ENCODE data around the gene PLA2G4C. TPM values are rescaled to one million over a fixed set of nuclear protein-coding genes. Genes with fewer than 3 reads are reported as not detected.

PLA2G4C gene
- total RNA-seq, 1 donor from 2014 or later = 33.9 TPM

DNA sequence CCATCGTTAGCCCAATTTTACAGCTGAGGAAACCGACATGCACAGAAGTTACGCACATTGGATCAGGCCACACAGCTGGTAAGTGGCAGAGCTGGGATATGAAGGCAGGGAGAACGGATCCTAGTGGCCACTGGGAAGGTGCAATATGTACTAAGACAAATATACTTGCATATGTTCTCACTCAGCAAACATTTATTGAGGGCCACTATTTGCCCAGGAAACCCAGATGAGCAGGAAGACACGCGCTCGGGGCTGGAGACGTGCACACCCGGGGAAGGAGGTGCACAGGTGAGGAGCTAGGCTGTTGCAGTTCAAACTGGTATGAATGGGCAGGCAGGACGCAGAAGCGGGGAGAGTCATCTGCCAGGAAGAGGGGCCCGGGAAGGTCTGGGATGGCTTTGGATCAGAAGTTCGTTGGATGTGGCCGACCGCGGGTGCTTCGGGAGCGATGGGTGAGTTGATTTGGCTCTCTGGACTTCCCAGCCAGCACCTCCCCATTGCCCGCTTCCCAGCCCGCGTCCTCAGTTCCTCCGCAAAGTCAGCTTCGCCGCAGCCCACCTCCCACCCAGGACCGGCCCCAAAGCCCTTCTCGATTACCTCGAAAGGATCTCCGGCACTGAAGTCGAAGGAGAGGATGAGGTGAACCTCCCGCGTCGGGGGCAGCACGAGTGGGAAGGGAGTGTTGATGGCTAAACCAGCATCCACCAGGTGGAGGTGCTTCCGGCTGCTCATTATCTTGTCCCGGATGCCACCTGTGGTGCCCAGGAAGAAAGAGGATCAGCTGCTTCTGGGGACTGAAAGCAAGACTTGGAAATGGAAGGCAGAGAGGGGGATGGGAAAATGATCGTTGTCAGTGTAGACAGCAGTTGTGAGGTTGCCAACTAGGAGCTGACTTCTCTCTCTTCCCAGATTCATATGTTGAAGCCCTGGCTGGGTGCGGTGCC, 48.9 kb downstream of the PLA2G4C start:
- H3K36me3 ChIP-seq (ENCODE audit: control insufficient read depth in 3 of 3, insufficient read depth in 3 of 3, low read length in 3 of 3) = peaks cover 18 to 34% (median 33%) of the 10 kb centered on the region in 3 donors
- no peaks in the 10 kb centered on the region for H3K27me3 ChIP-seq (ENCODE audit: control insufficient read depth in 3 of 3, insufficient read depth in 3 of 3, low read length in 3 of 3)
- no peak overlapping the region for H3K4me3 ChIP-seq (ENCODE audit: low read length in 3 of 3)
- no peak overlapping the region for H3K9ac ChIP-seq (ENCODE audit: low read depth in 1 of 3, low read length in 3 of 3)
- H3K27ac ChIP-seq (ENCODE audit: low read depth, low read length) = no peak overlapping the region
- peaks cover 0 to 4% (median 0%) of the 10 kb centered on the region in 3 donors for H3K4me1 ChIP-seq (ENCODE audit: control insufficient read depth in 3 of 3, insufficient read depth in 3 of 3, low read length in 3 of 3)
- H3K9me3 ChIP-seq (ENCODE audit: control insufficient read depth in 3 of 3, low read length in 3 of 3) = no peaks in the 10 kb centered on the region

DNA sequence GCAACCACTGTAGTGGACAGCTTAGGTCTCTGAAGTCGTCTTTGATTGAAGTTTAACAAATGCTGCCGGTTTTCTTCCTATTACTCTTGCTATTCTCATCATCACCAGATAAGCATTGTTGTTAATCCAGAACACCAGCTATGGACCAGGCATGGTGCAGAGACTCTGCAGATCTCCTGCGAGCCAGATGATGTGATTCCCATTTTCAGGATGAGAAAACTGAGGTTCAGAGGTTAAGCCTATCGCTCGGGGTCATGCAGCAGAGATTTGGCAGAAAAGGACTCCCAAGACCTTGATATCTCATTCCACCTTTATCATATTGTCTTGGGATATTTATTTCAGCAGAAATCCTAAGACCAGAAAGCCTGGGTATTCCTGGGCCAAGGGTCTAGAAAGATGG, 50.2 kb downstream of the PLA2G4C start:
- Histone ChIP-seq H3K27me3 (ENCODE audit: control insufficient read depth in 3 of 3, insufficient read depth in 3 of 3, low read length in 3 of 3) (no peaks in the 10 kb centered on the region), H3K9me3 (ENCODE audit: control insufficient read depth in 3 of 3, low read length in 3 of 3) (no peaks in the 10 kb centered on the region), H3K4me3 (ENCODE audit: low read length in 3 of 3) (no peak overlapping the region), H3K27ac (ENCODE audit: low read depth, low read length) (no peak overlapping the region), H3K4me1 (ENCODE audit: control insufficient read depth in 3 of 3, insufficient read depth in 3 of 3, low read length in 3 of 3) (peaks cover 0 to 4% (median 0%) of the 10 kb centered on the region in 3 donors), H3K9ac (ENCODE audit: low read depth in 1 of 3, low read length in 3 of 3) (no peak overlapping the region), H3K36me3 (ENCODE audit: control insufficient read depth in 3 of 3, insufficient read depth in 3 of 3, low read length in 3 of 3) (peaks cover 12 to 27% (median 27%) of the 10 kb centered on the region in 3 donors)

DNA sequence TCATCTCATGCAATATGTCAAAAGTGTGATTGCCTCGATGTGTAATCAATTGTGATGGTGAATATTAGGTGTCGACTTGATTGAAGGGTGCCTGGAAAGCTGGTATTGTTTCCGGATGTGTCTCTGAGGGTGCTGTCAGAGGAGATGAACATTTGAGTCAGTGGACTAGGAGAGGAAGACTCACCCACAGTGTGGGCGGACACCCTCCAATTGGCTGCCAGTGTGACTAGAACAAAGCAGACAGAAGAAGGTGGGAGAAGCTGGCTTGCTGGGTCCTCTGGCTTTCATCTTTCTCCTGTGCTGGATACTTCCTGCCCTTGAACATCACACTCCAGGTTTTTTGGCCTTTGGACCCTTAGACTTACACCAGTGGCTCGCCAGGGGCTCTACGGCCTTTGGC, 51.3 kb downstream of the PLA2G4C start:
- H3K36me3 ChIP-seq (ENCODE audit: control insufficient read depth in 3 of 3, insufficient read depth in 3 of 3, low read length in 3 of 3) = peaks cover 18 to 30% (median 28%) of the 10 kb centered on the region in 3 donors
- no peak overlapping the region for H3K27ac ChIP-seq (ENCODE audit: low read depth, low read length)
- H3K27me3 ChIP-seq (ENCODE audit: control insufficient read depth in 3 of 3, insufficient read depth in 3 of 3, low read length in 3 of 3) = no peaks in the 10 kb centered on the region
- H3K4me3 ChIP-seq (ENCODE audit: low read length in 3 of 3) = no peak overlapping the region
- no peaks in the 10 kb centered on the region for H3K9me3 ChIP-seq (ENCODE audit: control insufficient read depth in 3 of 3, low read length in 3 of 3)
- H3K9ac ChIP-seq (ENCODE audit: low read depth in 1 of 3, low read length in 3 of 3) = no peak overlapping the region
- peaks cover 0 to 4% (median 0%) of the 10 kb centered on the region in 3 donors for H3K4me1 ChIP-seq (ENCODE audit: control insufficient read depth in 3 of 3, insufficient read depth in 3 of 3, low read length in 3 of 3)

- Histone ChIP-seq H3K4me3 (ENCODE audit: low read length in 3 of 3) (no peak overlapping the region), H3K9ac (ENCODE audit: low read depth in 1 of 3, low read length in 3 of 3) (no peak overlapping the region), H3K36me3 (ENCODE audit: control insufficient read depth in 3 of 3, insufficient read depth in 3 of 3, low read length in 3 of 3) (peaks cover 41 to 53% (median 50%) of the 10 kb centered on the region in 3 donors), H3K27ac (ENCODE audit: low read depth, low read length) (no peak overlapping the region), H3K9me3 (ENCODE audit: control insufficient read depth in 3 of 3, low read length in 3 of 3) (no peaks in the 10 kb centered on the region), H3K4me1 (ENCODE audit: control insufficient read depth in 3 of 3, insufficient read depth in 3 of 3, low read length in 3 of 3) (no peaks in the 10 kb centered on the region), H3K27me3 (ENCODE audit: control insufficient read depth in 3 of 3, insufficient read depth in 3 of 3, low read length in 3 of 3) (no peaks in the 10 kb centered on the region)
Measured at GRCh38 chr19:48053856-48054255, 56.8 kb downstream of the PLA2G4C start.

GRCh38 chr19:48053076-48053475, 57.5 kb downstream of the PLA2G4C start:
- Histone ChIP-seq H3K9ac (ENCODE audit: low read depth in 1 of 3, low read length in 3 of 3) (no peak overlapping the region), H3K27me3 (ENCODE audit: control insufficient read depth in 3 of 3, insufficient read depth in 3 of 3, low read length in 3 of 3) (no peaks in the 10 kb centered on the region), H3K9me3 (ENCODE audit: control insufficient read depth in 3 of 3, low read length in 3 of 3) (no peaks in the 10 kb centered on the region), H3K4me1 (ENCODE audit: control insufficient read depth in 3 of 3, insufficient read depth in 3 of 3, low read length in 3 of 3) (no peaks in the 10 kb centered on the region), H3K27ac (ENCODE audit: low read depth, low read length) (no peak overlapping the region), H3K36me3 (ENCODE audit: control insufficient read depth in 3 of 3, insufficient read depth in 3 of 3, low read length in 3 of 3) (peaks cover 47 to 61% (median 58%) of the 10 kb centered on the region in 3 donors), H3K4me3 (ENCODE audit: low read length in 3 of 3) (no peak overlapping the region)

DNA sequence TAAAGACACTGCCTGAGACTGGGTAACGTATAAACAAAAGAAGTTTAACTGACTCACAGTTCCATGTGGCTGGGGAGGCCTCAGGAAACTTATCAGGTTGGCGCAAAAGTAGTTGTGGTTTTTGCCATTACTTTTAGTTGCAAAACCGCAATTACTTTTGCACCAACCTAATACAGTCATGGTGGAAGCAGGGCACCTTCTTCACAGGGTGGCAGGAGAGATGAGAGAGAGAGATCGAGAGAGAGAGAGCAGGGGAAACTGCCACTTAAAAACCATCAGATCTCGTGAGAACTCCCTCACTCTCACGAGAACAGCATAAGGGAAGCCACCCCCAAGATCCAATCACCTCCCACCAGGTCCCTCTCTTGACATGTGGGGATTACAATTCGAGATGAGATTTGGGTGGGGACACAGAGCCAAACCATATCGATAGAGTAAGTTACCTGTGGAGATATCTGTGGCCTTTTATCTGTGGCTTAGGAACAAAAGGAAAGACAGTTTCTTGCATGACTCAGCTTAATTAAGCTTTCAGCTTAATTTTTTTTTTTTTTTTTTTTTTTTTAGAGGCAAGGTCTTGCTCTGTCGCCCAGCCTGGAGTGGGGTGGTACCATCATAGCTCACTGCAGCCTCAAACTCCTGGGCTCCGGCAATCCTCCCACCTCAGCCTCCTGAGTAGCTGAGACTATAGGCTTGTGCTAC, 59.1 kb downstream of the PLA2G4C start:
- H3K4me1 ChIP-seq (ENCODE audit: control insufficient read depth in 3 of 3, insufficient read depth in 3 of 3, low read length in 3 of 3) = no peaks in the 10 kb centered on the region
- no peaks in the 10 kb centered on the region for H3K27me3 ChIP-seq (ENCODE audit: control insufficient read depth in 3 of 3, insufficient read depth in 3 of 3, low read length in 3 of 3)
- no peak overlapping the region for H3K9ac ChIP-seq (ENCODE audit: low read depth in 1 of 3, low read length in 3 of 3)
- no peak overlapping the region for H3K27ac ChIP-seq (ENCODE audit: low read depth, low read length)
- no peak overlapping the region for H3K4me3 ChIP-seq (ENCODE audit: low read length in 3 of 3)
- peaks cover 53 to 71% (median 65%) of the 10 kb centered on the region in 3 donors for H3K36me3 ChIP-seq (ENCODE audit: control insufficient read depth in 3 of 3, insufficient read depth in 3 of 3, low read length in 3 of 3)
- H3K9me3 ChIP-seq (ENCODE audit: control insufficient read depth in 3 of 3, low read length in 3 of 3) = no peaks in the 10 kb centered on the region

GRCh38 chr19:48044561-48044960, 66.1 kb downstream of the PLA2G4C start:
- no peak overlapping the region for H3K4me3 ChIP-seq (ENCODE audit: low read length in 3 of 3)
- H3K36me3 ChIP-seq (ENCODE audit: control insufficient read depth in 3 of 3, insufficient read depth in 3 of 3, low read length in 3 of 3) = peaks cover 18 to 24% (median 22%) of the 10 kb centered on the region in 3 donors
- H3K27ac ChIP-seq (ENCODE audit: low read depth, low read length) = no peak overlapping the region
- H3K9me3 ChIP-seq (ENCODE audit: control insufficient read depth in 3 of 3, low read length in 3 of 3) = no peaks in the 10 kb centered on the region
- peaks cover 0 to 7% (median 5%) of the 10 kb centered on the region in 3 donors for H3K27me3 ChIP-seq (ENCODE audit: control insufficient read depth in 3 of 3, insufficient read depth in 3 of 3, low read length in 3 of 3)
- H3K4me1 ChIP-seq (ENCODE audit: control insufficient read depth in 3 of 3, insufficient read depth in 3 of 3, low read length in 3 of 3) = no peaks in the 10 kb centered on the region
- H3K9ac ChIP-seq (ENCODE audit: low read depth in 1 of 3, low read length in 3 of 3) = no peak overlapping the region

- H3K4me3 ChIP-seq (ENCODE audit: low read length in 3 of 3) = no peak within 1 kb of the TSS
- H3K4me1 ChIP-seq (ENCODE audit: control insufficient read depth in 3 of 3, insufficient read depth in 3 of 3, low read length in 3 of 3) = no peaks in the 10 kb centered on the region
- no peaks in the 10 kb centered on the region for H3K9me3 ChIP-seq (ENCODE audit: control insufficient read depth in 3 of 3, low read length in 3 of 3)
- H3K27me3 ChIP-seq (ENCODE audit: control insufficient read depth in 3 of 3, insufficient read depth in 3 of 3, low read length in 3 of 3) = peaks cover 5 to 7% (median 5%) of the 10 kb centered on the region in 3 donors
- no peak within 1 kb of the TSS for H3K9ac ChIP-seq (ENCODE audit: low read depth in 1 of 3, low read length in 3 of 3)
- H3K36me3 ChIP-seq (ENCODE audit: control insufficient read depth in 3 of 3, insufficient read depth in 3 of 3, low read length in 3 of 3) = peaks cover 11 to 17% (median 14%) of the 10 kb centered on the region in 3 donors
- no peak within 1 kb of the TSS for H3K27ac ChIP-seq (ENCODE audit: low read depth, low read length)
Measured at GRCh38 chr19:48043675-48044258, 66.8 kb downstream of the PLA2G4C start, which contains the start of gene CABP5. Gene CABP5, minus strand, starts transcription at chr19:48044079. Its CDS starts 157 bp downstream, at chr19:48043922.

DNA sequence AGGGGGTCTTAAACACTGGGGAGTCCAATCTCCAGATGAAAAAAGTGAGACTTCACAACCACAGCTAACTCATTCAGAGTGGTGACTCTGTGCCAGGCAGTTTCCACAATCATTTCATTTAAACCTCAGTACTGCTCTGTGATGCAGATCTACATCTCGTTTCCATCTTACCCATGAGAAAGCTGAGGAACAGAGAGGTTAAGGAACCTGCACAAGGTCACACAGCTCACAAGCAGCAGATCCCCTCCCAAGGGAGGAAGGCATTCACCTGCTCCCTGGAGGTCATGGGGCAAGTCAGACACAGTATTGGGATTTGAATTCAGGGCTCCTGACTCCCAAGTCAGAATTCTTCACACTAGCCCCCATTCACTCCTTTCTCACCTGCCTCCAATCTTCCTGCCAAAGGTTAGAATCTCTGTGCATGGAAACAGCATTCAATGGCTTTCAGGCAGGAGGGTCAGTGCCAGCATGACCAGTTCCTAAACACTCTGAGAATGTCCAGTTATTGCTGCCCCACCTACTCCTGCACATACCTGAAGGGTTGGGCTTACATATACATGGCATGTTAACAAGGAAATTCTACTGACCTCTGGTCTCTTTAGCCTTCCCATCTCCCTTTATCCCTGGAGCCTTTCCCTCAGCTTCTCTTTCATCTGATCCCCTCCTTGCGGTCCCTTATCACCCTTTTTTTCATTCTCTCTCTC, 68.6 kb downstream of the PLA2G4C start:
- H3K4me1 ChIP-seq (ENCODE audit: control insufficient read depth in 3 of 3, insufficient read depth in 3 of 3, low read length in 3 of 3) = no peaks in the 10 kb centered on the region
- H3K9ac ChIP-seq (ENCODE audit: low read depth in 1 of 3, low read length in 3 of 3) = no peak overlapping the region
- no peaks in the 10 kb centered on the region for H3K9me3 ChIP-seq (ENCODE audit: control insufficient read depth in 3 of 3, low read length in 3 of 3)
- no peak overlapping the region for H3K27ac ChIP-seq (ENCODE audit: low read depth, low read length)
- no peak overlapping the region for H3K4me3 ChIP-seq (ENCODE audit: low read length in 3 of 3)
- H3K36me3 ChIP-seq (ENCODE audit: control insufficient read depth in 3 of 3, insufficient read depth in 3 of 3, low read length in 3 of 3) = no peaks in the 10 kb centered on the region
- H3K27me3 ChIP-seq (ENCODE audit: control insufficient read depth in 3 of 3, insufficient read depth in 3 of 3, low read length in 3 of 3) = peaks cover 5 to 7% (median 5%) of the 10 kb centered on the region in 3 donors
